CD8-positive, alpha-beta memory T cell (primary cell): ENCODE data around the gene SEMA3G. TPM values are rescaled to one million over a fixed set of nuclear protein-coding genes. Genes with fewer than 3 reads are reported as not detected.
A peak's percentile ranks its signal among the peaks of the same experiment; 100 is the strongest.

Source experiments
- CTCF ChIA-PET: fragments of 350-600 bp; sonication (Branson Sonifier 250); formaldehyde crosslinking; loops from one replicate; lab custom pipeline; 2021; ENCODE audit warnings: antibody characterized with exemption; lab: Charles Lee
- POLR2A ChIA-PET: fragments of 350-600 bp; sonication (Branson Sonifier 250); formaldehyde crosslinking; loops from one replicate; lab custom pipeline; 2021; ENCODE audit warnings: antibody characterized with exemption; lab: Charles Lee
- DNase-seq, 5 donors: peaks; one replicate each; pipeline versions ENCODE4 v3.0.0 to v3.0.0-alpha.2; 2020 to 2022; ENCODE audit warnings: mixed read lengths in 1 of 5
- H3K27ac ChIP-seq: one replicate; pipeline ENCODE4 v1.7.0; 2013; ENCODE audit warnings: low read depth, mild to moderate bottlenecking, low read length, moderate library complexity
- H3K27me3 ChIP-seq: 2 replicates; pipeline ENCODE4 v1.7.0; 2013; ENCODE audit warnings: low read length, mild to moderate bottlenecking; ENCODE audit not compliant: insufficient read depth, poor library complexity, severe bottlenecking
- H3K36me3 ChIP-seq: 2 replicates; pipeline ENCODE4 v1.7.0; 2013; ENCODE audit warnings: mild to moderate bottlenecking, low read length, moderate library complexity; ENCODE audit not compliant: insufficient read depth
- H3K4me1 ChIP-seq: 2 replicates; pipeline ENCODE4 v1.7.0; 2013; ENCODE audit warnings: mild to moderate bottlenecking, low read length, moderate library complexity; ENCODE audit not compliant: insufficient read depth
- H3K4me3 ChIP-seq: 2 replicates; pipeline ENCODE4 v1.7.0; 2013; ENCODE audit warnings: mild to moderate bottlenecking, low read length
- H3K9me3 ChIP-seq: 2 replicates; pipeline ENCODE4 v1.7.0; 2013; ENCODE audit warnings: mild to moderate bottlenecking, low read length
- H3K27ac Mint-ChIP-seq, 8 donors: one replicate each; pipeline ENCODE4 v1.8.0; 2020 to 2021; ENCODE audit warnings: mixed read lengths in 8 of 8, mild to moderate bottlenecking in 6 of 8, inconsistent platforms in 3 of 8, moderate library complexity in 3 of 8
- H3K27me3 Mint-ChIP-seq, 2 donors: one replicate each; pipeline ENCODE4 v1.8.0; 2020 to 2021; ENCODE audit warnings: mixed read lengths in 2 of 2, mild to moderate bottlenecking in 1 of 2, moderate library complexity in 1 of 2
- H3K36me3 Mint-ChIP-seq, 3 donors: one replicate each; pipeline ENCODE4 v1.8.0; 2020 to 2021; ENCODE audit warnings: mixed read lengths in 3 of 3, inconsistent platforms in 1 of 3, mild to moderate bottlenecking in 1 of 3
- H3K4me1 Mint-ChIP-seq, 3 donors: one replicate each; pipeline ENCODE4 v1.8.0; 2020 to 2021; ENCODE audit warnings: mixed read lengths in 3 of 3, inconsistent platforms in 1 of 3, mild to moderate bottlenecking in 1 of 3
- H3K4me3 Mint-ChIP-seq, 7 donors: one replicate each; pipeline ENCODE4 v1.8.0; 2020 to 2021; ENCODE audit warnings: mixed read lengths in 7 of 7, mild to moderate bottlenecking in 6 of 7, moderate library complexity in 4 of 7, inconsistent platforms in 2 of 7
- H3K9me3 Mint-ChIP-seq, 5 donors: one replicate each; pipeline ENCODE4 v1.8.0; 2020 to 2022; ENCODE audit warnings: mixed read lengths in 5 of 5, mild to moderate bottlenecking in 3 of 5, moderate library complexity in 2 of 5, inconsistent platforms in 1 of 5
- polyA plus RNA-seq: library from polyadenylated mRNA; unstranded; fragments of 300-500 nt; fragmentation: Illumina TruSeq; gene quantifications from one replicate; pipeline ENCODE4 v1.2.3, GENCODE V29; 2021
- total RNA-seq, 2 experiments: library from RNA; stranded (reverse); gene quantifications; one replicate each; pipeline ENCODE4 v1.2.3, GENCODE V29; 2021

SEMA3G gene
- total RNA-seq (under 1 TPM; 0.13 to 0.16 TPM), polyA plus RNA-seq (not detected)

DNA sequence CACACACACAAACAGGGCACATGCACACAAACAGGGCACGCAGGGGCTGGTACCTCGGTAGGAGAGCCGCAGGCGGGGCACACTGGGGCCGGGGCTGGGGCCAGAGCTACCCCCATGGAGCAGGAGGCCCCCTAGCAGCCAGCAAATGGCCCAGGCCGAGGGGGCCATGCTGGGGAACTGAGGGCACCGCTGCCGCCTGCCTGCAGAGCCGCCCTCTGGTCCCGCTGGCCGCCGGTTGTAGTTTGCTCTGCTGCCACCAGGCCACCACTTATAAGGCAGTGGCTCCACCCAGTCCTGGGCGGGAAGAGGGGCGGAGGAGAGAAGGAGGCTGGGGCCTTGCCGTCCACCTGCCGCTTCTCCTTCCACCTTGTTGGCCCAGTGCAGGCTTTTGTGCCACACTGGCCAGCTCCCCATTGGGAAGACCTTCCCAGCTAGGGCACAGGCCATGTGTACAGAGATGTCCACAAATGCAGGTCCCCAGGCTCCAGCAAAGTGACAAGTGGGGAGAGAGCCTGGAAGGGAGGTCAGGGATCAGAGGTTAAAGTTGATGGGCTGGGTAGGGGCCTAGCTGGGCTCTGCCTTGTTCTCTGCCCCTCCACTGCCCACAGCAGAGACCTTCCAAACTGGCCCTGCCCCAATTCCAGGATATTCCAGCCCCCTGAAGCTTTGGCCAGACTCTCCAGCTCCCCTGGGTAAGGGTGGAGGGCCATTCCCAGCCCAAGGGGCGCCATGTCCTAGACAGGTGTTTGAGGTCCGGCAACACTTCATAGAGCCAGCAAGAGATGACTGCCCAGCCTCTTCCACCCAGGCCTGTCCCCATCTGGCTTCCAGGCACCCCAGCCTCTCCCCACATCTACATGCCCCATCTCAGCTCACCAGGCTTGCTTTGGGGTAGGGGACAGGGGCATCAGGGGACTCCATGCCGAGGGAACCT is at the start of gene SEMA3G:
SEMA3G (minus strand) TSS at position 244 of the 934 bp plus-strand sequence; CDS start at position 168, 76 bp downstream.
- Mint-ChIP-seq H3K4me1 (peaks cover 7 to 10% (median 9%) of the 10 kb centered on the region in 3 donors), H3K9me3 (no peaks in the 10 kb centered on the region), H3K27me3 (peaks cover 0 to 1% of the 10 kb centered on the region in 2 donors), H3K36me3 (no peaks in the 10 kb centered on the region), H3K27ac (peak within 1 kb of the TSS in 2 of 8 donors; percentile 50 to 64), H3K4me3 (no peak within 1 kb of the TSS)
- POLR2A ChIA-PET, result interaction anchor here (1.5 kb wide), 1 partner anchor 33 kb away, joined by 4 read pairs; no protein-coding TSS in a partner anchor
- DNase-seq, result peak; percentile 59 to 84 (median 60)
- H3K27ac ChIP-seq, result no peak within 1 kb of the TSS
- CTCF ChIA-PET, result interaction anchor here (0.7 to 2.1 kb wide), 10 partner anchors 11 to 443 kb away, joined by 3 to 5 read pairs (median 4); no protein-coding TSS in a partner anchor
- peaks cover 12% of the 10 kb centered on the region for H3K4me1 ChIP-seq
- no peak within 1 kb of the TSS for H3K4me3 ChIP-seq
- no peaks in the 10 kb centered on the region for H3K9me3 ChIP-seq
- H3K36me3 ChIP-seq, result no peaks in the 10 kb centered on the region
- H3K27me3 ChIP-seq, result no peaks in the 10 kb centered on the region

- Mint-ChIP-seq H3K27me3 (no peaks in the 10 kb centered on the region), H3K4me1 (peaks cover 0 to 5% (median 3%) of the 10 kb centered on the region in 3 donors), H3K27ac (peak overlapping the region in 4 of 8 donors; percentile 19 to 51 (median 35)), H3K9me3 (no peaks in the 10 kb centered on the region), H3K4me3 (no peak overlapping the region), H3K36me3 (peaks cover 0 to 36% (median 5%) of the 10 kb centered on the region in 3 donors)
- H3K27ac ChIP-seq, result no peak overlapping the region
- DNase-seq, result no peak
- no peaks in the 10 kb centered on the region for H3K9me3 ChIP-seq
- H3K4me1 ChIP-seq, result no peaks in the 10 kb centered on the region
- peaks cover 14% of the 10 kb centered on the region for H3K36me3 ChIP-seq
- no peaks in the 10 kb centered on the region for H3K27me3 ChIP-seq
- ChIA-PET CTCF (no interaction called here), POLR2A (no interaction called here)
- no peak overlapping the region for H3K4me3 ChIP-seq
These were observed 49.5 kb upstream of the SEMA3G start for GRCh38 chr3:52494445-52494844.

DNA sequence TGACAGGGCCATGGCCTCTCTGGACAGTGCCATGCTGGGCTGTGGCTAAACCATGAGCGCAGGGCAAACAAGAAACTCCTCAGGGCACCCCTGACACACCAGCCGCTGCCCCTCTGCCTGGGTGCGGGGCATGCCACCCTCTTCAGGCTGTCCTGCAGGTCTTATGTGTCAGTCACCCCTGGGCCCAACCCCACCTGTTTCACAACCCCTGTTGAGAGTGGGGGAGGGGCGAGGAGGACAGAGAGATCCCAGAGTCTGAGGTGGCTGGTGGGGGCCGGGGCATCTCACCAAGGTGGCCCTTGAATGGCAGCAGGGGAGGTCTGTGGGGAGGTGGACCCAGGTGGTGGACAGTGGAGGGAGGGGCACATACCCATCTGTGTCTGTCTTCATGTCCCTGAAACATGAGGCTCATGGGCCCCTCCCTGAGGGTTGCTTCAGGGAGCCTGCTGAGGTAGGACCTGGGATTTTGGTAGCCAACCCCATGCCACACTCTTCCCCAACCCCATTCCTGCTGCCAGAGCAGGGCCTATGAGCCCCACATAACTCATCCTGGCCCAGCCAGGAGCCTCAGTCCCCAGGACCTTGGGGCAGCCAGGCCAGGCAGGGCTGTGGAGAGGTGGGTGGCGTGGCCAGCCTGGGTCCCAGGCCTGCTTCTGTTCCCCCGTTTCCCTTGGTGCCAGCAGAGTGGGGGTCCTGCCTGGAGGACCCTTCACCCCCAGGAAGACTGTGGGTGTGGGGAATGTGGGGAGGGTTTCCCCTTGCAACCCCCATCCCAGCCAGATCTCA is 48.5 kb upstream of the SEMA3G start:
- H3K4me1 ChIP-seq, result no peaks in the 10 kb centered on the region
- H3K27ac ChIP-seq, result no peak overlapping the region
- H3K4me1 Mint-ChIP-seq, result peaks cover 0 to 5% (median 3%) of the 10 kb centered on the region in 3 donors
- peaks cover 0 to 45% (median 5%) of the 10 kb centered on the region in 3 donors for H3K36me3 Mint-ChIP-seq
- H3K27ac Mint-ChIP-seq, result no peak overlapping the region
- H3K27me3 ChIP-seq, result no peaks in the 10 kb centered on the region
- ChIA-PET CTCF (no interaction called here), POLR2A (no interaction called here)
- H3K36me3 ChIP-seq, result peaks cover 14% of the 10 kb centered on the region
- no peak for DNase-seq
- no peaks in the 10 kb centered on the region for H3K9me3 Mint-ChIP-seq
- H3K27me3 Mint-ChIP-seq, result no peaks in the 10 kb centered on the region
- H3K4me3 ChIP-seq, result no peak overlapping the region
- H3K4me3 Mint-ChIP-seq, result no peak overlapping the region
- H3K9me3 ChIP-seq, result no peaks in the 10 kb centered on the region

GRCh38 chr3:52492059-52492458 is 47.2 kb upstream of the SEMA3G start:
- H3K27me3 ChIP-seq, result no peaks in the 10 kb centered on the region
- no peaks in the 10 kb centered on the region for H3K9me3 ChIP-seq
- ChIA-PET POLR2A (no interaction called here), CTCF (no interaction called here)
- H3K36me3 Mint-ChIP-seq, result peaks cover 0 to 58% (median 5%) of the 10 kb centered on the region in 3 donors
- no peak overlapping the region for H3K4me3 ChIP-seq
- no peaks in the 10 kb centered on the region for H3K27me3 Mint-ChIP-seq
- H3K4me1 ChIP-seq, result no peaks in the 10 kb centered on the region
- no peak overlapping the region for H3K27ac ChIP-seq
- no peak overlapping the region for H3K4me3 Mint-ChIP-seq
- H3K9me3 Mint-ChIP-seq, result no peaks in the 10 kb centered on the region
- no peak overlapping the region for H3K27ac Mint-ChIP-seq
- DNase-seq, result no peak
- H3K4me1 Mint-ChIP-seq, result peaks cover 0 to 5% (median 3%) of the 10 kb centered on the region in 3 donors
- H3K36me3 ChIP-seq, result peaks cover 14% of the 10 kb centered on the region

- POLR2A ChIA-PET, result no interaction called here
- Mint-ChIP-seq H3K4me1 (peaks cover 0 to 5% (median 3%) of the 10 kb centered on the region in 3 donors), H3K27me3 (no peaks in the 10 kb centered on the region), H3K4me3 (peak overlapping the region in 1 of 7 donors; percentile 15), H3K27ac (peak overlapping the region in 3 of 8 donors; percentile 31 to 59 (median 33)), H3K36me3 (peaks cover 0 to 66% (median 5%) of the 10 kb centered on the region in 3 donors), H3K9me3 (no peaks in the 10 kb centered on the region)
- Histone ChIP-seq H3K27ac (no peak overlapping the region), H3K27me3 (no peaks in the 10 kb centered on the region), H3K4me1 (no peaks in the 10 kb centered on the region), H3K4me3 (no peak overlapping the region), H3K36me3 (peaks cover 14% of the 10 kb centered on the region), H3K9me3 (no peaks in the 10 kb centered on the region)
- CTCF ChIA-PET, result no interaction called here
- no peak for DNase-seq
These were observed 46.1 kb upstream of the SEMA3G start for GRCh38 chr3:52490939-52491526.

DNA sequence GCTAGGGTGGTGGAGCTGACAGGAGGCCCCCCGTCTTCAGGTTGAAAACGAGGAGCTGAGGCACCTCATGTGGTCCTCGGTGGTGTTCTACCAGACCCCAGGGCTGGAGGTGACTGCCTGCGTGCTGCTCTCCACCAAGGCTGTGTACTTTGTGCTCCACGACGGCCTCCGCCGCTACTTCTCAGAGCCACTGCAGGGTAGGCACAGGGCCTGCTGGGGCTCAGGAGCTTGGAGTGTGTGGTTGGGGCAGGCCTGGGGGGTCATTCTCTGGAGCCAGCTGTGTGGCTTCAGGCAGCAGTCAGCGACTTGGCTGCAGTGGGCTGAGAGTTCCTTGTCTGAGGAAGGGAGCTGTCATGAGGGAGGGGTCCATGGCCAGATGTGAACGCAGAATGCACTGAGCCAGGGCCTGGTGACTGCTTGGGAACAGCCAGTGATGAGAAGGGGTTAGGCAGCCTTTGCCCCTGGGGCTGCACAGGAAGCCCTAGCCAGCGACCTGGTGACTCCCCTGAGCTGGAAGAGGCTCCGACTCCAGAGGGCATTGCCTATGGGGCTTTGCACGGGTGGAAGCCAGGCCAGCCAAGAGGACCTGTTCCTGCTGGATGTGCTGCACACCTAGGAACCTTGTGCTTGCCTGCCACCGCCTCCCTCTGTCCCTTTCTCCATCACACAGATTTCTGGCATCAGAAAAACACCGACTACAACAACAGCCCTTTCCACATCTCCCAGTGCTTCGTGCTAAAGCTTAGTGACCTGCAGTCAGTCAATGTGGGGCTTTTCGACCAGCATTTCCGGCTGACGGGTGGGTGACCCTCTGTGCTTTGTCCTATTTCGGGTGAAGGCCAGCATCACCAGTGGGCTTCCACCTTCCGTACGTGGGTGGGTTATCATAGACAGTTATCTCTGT is 45.4 kb upstream of the SEMA3G start:
- CTCF ChIA-PET, result no interaction called here
- no peak for DNase-seq
- Histone ChIP-seq H3K27ac (no peak overlapping the region), H3K9me3 (no peaks in the 10 kb centered on the region), H3K4me3 (no peak overlapping the region), H3K36me3 (peaks cover 14% of the 10 kb centered on the region), H3K27me3 (no peaks in the 10 kb centered on the region), H3K4me1 (no peaks in the 10 kb centered on the region)
- Mint-ChIP-seq H3K4me3 (peak overlapping the region in 1 of 7 donors; percentile 15), H3K27me3 (no peaks in the 10 kb centered on the region), H3K9me3 (no peaks in the 10 kb centered on the region), H3K4me1 (peaks cover 0 to 5% (median 3%) of the 10 kb centered on the region in 3 donors), H3K36me3 (peaks cover 0 to 74% (median 5%) of the 10 kb centered on the region in 3 donors), H3K27ac (peak overlapping the region in 4 of 8 donors; percentile 31 to 38 (median 34))
- POLR2A ChIA-PET, result no interaction called here

GRCh38 chr3:52489453-52489852 is 44.5 kb upstream of the SEMA3G start:
- Histone ChIP-seq H3K9me3 (no peaks in the 10 kb centered on the region), H3K36me3 (peaks cover 14% of the 10 kb centered on the region), H3K27ac (no peak overlapping the region), H3K27me3 (no peaks in the 10 kb centered on the region), H3K4me1 (no peaks in the 10 kb centered on the region), H3K4me3 (no peak overlapping the region)
- Mint-ChIP-seq H3K4me1 (peaks cover 0 to 3% (median 2%) of the 10 kb centered on the region in 3 donors), H3K9me3 (no peaks in the 10 kb centered on the region), H3K27me3 (no peaks in the 10 kb centered on the region), H3K36me3 (peaks cover 0 to 80% (median 5%) of the 10 kb centered on the region in 3 donors), H3K4me3 (no peak overlapping the region), H3K27ac (no peak overlapping the region)
- no peak for DNase-seq
- CTCF ChIA-PET, result no interaction called here
- POLR2A ChIA-PET, result no interaction called here
